A549 treated with CpdA at 1 μM for 4 hours (cell line): ENCODE measurements around the gene TLX3. TPM values are rescaled to one million over a fixed set of nuclear protein-coding genes. Genes with fewer than 3 reads are reported as not detected.

Source experiments
- total RNA-seq: library from RNA; stranded (reverse); fragments of 200-300 nt; extraction: Qiagen RNA extraction; gene quantifications from 5 replicates; pipeline ENCODE4 v1.2.3, GENCODE V29; 2022; ENCODE audit warnings: low read depth

TLX3 gene
- total RNA-seq = not detected in 5 replicates

DNA sequence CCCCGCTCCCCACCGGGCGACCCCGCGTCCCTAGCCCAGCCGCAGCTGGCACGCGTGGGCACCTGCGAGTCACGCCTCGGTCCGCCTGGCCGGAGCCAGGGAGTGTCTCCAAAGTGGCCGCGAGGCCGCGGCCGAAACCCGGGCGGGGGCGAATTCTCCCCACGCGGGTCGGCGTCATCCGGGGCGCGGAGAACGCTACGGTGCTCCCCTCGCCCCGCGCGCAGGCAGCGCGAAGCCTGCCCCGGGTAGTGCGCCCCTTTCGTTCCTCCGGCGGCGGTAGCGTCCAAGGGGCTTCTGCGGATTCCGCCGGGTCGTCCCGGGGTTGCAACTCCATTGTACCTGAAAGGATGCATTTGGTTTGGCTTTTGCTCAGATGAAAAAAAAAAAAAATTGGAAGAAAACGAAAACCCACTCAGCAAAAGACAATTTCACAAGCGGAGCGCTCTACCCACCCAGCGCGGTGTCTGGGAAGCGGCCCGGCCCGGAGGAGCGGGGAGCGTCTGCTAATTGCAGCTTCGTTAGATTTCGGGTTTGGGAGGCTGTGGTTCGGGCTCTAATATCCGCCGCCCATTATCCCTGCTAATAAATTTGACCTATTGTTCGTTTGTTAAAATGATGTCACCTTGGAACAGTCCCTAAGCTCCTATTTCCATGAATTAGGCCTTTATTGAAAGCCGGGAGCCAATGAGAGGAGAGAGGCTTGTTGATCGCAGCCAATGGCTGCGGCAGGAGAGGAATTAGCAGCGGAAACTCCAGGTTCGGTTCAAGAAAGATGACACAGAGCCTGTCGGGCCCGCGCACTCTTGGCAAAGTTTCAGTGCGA is at the start of gene TLX3:
Gene TLX3 (plus strand): TSS at position 796 of the 823 bp plus-strand sequence. CDS start 118 bp downstream, outside the sequence.

Other genes with a start within 250 kb of the TLX3 start
- gene NPM1, start 78.6 kb downstream of the TLX3 start, total RNA-seq = 3,363 to 4,977 TPM (median 3,382 TPM) in 5 replicates
- 0.19 to 0.56 TPM (median 0.40 TPM) in 5 replicates for gene FGF18, start 110.4 kb downstream of the TLX3 start, total RNA-seq